ENCODE measurements around the gene RTN3.

Gene RTN3

GRCh38 chr11:63747011-63747410 lies 65.7 kb downstream of the RTN3 start:
- H3K27ac Mint-ChIP-seq = no peak overlapping the region
- H3K27me3 Mint-ChIP-seq = no peaks in the 10 kb centered on the region
- no peak overlapping the region for H3K4me3 Mint-ChIP-seq
- H3K36me3 Mint-ChIP-seq = peaks cover 15% of the 10 kb centered on the region
- no peaks in the 10 kb centered on the region for H3K9me3 Mint-ChIP-seq
- no peaks in the 10 kb centered on the region for H3K4me1 Mint-ChIP-seq
- no peak for ATAC-seq

GRCh38 chr11:63749624-63750023 lies 68.3 kb downstream of the RTN3 start:
- Mint-ChIP-seq H3K9me3 (no peaks in the 10 kb centered on the region), H3K4me3 (no peak overlapping the region), H3K27ac (no peak overlapping the region), H3K36me3 (peaks cover 33% of the 10 kb centered on the region), H3K27me3 (no peaks in the 10 kb centered on the region), H3K4me1 (no peaks in the 10 kb centered on the region)
- no peak for ATAC-seq

GRCh38 chr11:63756919-63757761 lies 75.8 kb downstream of the RTN3 start:
- no peak for ATAC-seq
- no peaks in the 10 kb centered on the region for H3K4me1 Mint-ChIP-seq
- H3K9me3 Mint-ChIP-seq = no peaks in the 10 kb centered on the region
- no peak overlapping the region for H3K4me3 Mint-ChIP-seq
- peaks cover 16% of the 10 kb centered on the region for H3K36me3 Mint-ChIP-seq
- no peaks in the 10 kb centered on the region for H3K27me3 Mint-ChIP-seq
- H3K27ac Mint-ChIP-seq = no peak overlapping the region

GRCh38 chr11:63760487-63761079 lies 79.3 kb downstream of the RTN3 start:
- no peaks in the 10 kb centered on the region for H3K4me1 Mint-ChIP-seq
- ATAC-seq = no peak
- H3K27me3 Mint-ChIP-seq = no peaks in the 10 kb centered on the region
- H3K9me3 Mint-ChIP-seq = no peaks in the 10 kb centered on the region
- H3K36me3 Mint-ChIP-seq = no peaks in the 10 kb centered on the region
- H3K4me3 Mint-ChIP-seq = no peak overlapping the region
- no peak overlapping the region for H3K27ac Mint-ChIP-seq

- no peaks in the 10 kb centered on the region for H3K9me3 Mint-ChIP-seq
- H3K27me3 Mint-ChIP-seq = no peaks in the 10 kb centered on the region
- H3K27ac Mint-ChIP-seq = no peak overlapping the region
- no peaks in the 10 kb centered on the region for H3K36me3 Mint-ChIP-seq
- peaks cover under 1% of the 10 kb centered on the region for H3K4me1 Mint-ChIP-seq
- no peak overlapping the region for H3K4me3 Mint-ChIP-seq
- ATAC-seq = no peak
These were observed 79.9 kb downstream of the RTN3 start for GRCh38 chr11:63761188-63761587.

GRCh38 chr11:63761931-63762653 lies 80.8 kb downstream of the RTN3 start:
- Mint-ChIP-seq H3K27ac (no peak overlapping the region), H3K4me1 (peaks cover 10% of the 10 kb centered on the region), H3K36me3 (no peaks in the 10 kb centered on the region), H3K27me3 (no peaks in the 10 kb centered on the region), H3K9me3 (no peaks in the 10 kb centered on the region), H3K4me3 (no peak overlapping the region)
- no peak for ATAC-seq

- H3K9me3 Mint-ChIP-seq = no peaks in the 10 kb centered on the region
- H3K4me3 Mint-ChIP-seq = no peak overlapping the region
- H3K27me3 Mint-ChIP-seq = no peaks in the 10 kb centered on the region
- no peak overlapping the region for H3K27ac Mint-ChIP-seq
- H3K36me3 Mint-ChIP-seq = no peaks in the 10 kb centered on the region
- ATAC-seq = peak; percentile 22
- peaks cover 18% of the 10 kb centered on the region for H3K4me1 Mint-ChIP-seq
These were observed 81.6 kb downstream of the RTN3 start for GRCh38 chr11:63762654-63763495.

- H3K27ac Mint-ChIP-seq = no peak overlapping the region
- H3K36me3 Mint-ChIP-seq = no peaks in the 10 kb centered on the region
- H3K9me3 Mint-ChIP-seq = no peaks in the 10 kb centered on the region
- no peaks in the 10 kb centered on the region for H3K27me3 Mint-ChIP-seq
- H3K4me3 Mint-ChIP-seq = no peak overlapping the region
- H3K4me1 Mint-ChIP-seq = peaks cover 19% of the 10 kb centered on the region
- peak; percentile 2 for ATAC-seq
These were observed 82.4 kb downstream of the RTN3 start for GRCh38 chr11:63763496-63764339.

- no peak overlapping the region for H3K27ac Mint-ChIP-seq
- H3K9me3 Mint-ChIP-seq = no peaks in the 10 kb centered on the region
- H3K36me3 Mint-ChIP-seq = no peaks in the 10 kb centered on the region
- no peak overlapping the region for H3K4me3 Mint-ChIP-seq
- ATAC-seq = no peak
- H3K27me3 Mint-ChIP-seq = no peaks in the 10 kb centered on the region
- peaks cover 19% of the 10 kb centered on the region for H3K4me1 Mint-ChIP-seq
These were observed 83.0 kb downstream of the RTN3 start for GRCh38 chr11:63764340-63764678.

- Mint-ChIP-seq H3K27me3 (no peaks in the 10 kb centered on the region), H3K4me1 (peaks cover 20% of the 10 kb centered on the region), H3K36me3 (no peaks in the 10 kb centered on the region), H3K27ac (no peak overlapping the region), H3K9me3 (no peaks in the 10 kb centered on the region), H3K4me3 (no peak overlapping the region)
- no peak for ATAC-seq
These were observed 83.7 kb downstream of the RTN3 start for GRCh38 chr11:63764679-63765647.

GRCh38 chr11:63765688-63766241 lies 84.5 kb downstream of the RTN3 start:
- Mint-ChIP-seq H3K27me3 (no peaks in the 10 kb centered on the region), H3K4me3 (no peak overlapping the region), H3K36me3 (no peaks in the 10 kb centered on the region), H3K27ac (no peak overlapping the region), H3K9me3 (no peaks in the 10 kb centered on the region), H3K4me1 (peaks cover 25% of the 10 kb centered on the region)
- no peak for ATAC-seq

GRCh38 chr11:63766531-63767235 lies 85.4 kb downstream of the RTN3 start:
- peak overlapping the region; percentile 89 for H3K4me3 Mint-ChIP-seq
- no peak for ATAC-seq
- no peak overlapping the region for H3K27ac Mint-ChIP-seq
- peaks cover 25% of the 10 kb centered on the region for H3K4me1 Mint-ChIP-seq
- H3K36me3 Mint-ChIP-seq = no peaks in the 10 kb centered on the region
- no peaks in the 10 kb centered on the region for H3K9me3 Mint-ChIP-seq
- peaks cover 8% of the 10 kb centered on the region for H3K27me3 Mint-ChIP-seq

GRCh38 chr11:63767267-63767564 lies 85.9 kb downstream of the RTN3 start:
- ATAC-seq = no peak
- Mint-ChIP-seq H3K4me1 (peaks cover 25% of the 10 kb centered on the region), H3K9me3 (no peaks in the 10 kb centered on the region), H3K27ac (peak overlapping the region; percentile 77), H3K27me3 (peaks cover 11% of the 10 kb centered on the region), H3K4me3 (peak overlapping the region; percentile 89), H3K36me3 (no peaks in the 10 kb centered on the region)

Data from stimulated activated memory B cell treated with anti-CD40 and anti-IgM and Interleukin-4, amounts not matched to agents 10 μg/mL and 1 μg/mL and 100 μg/mL, for 72 hours (primary cell).